ENCODE measurements around the gene HSH2D.
A peak's percentile ranks its signal among the peaks of the same experiment; 100 is the strongest.
"Not testable (repeated sequence)": the region's sequence is repeated elsewhere in the genome, so short reads cannot be mapped to it uniquely, and the experiment has no call there.

HSH2D gene

GRCh38 chr19:16161840-16162239 lies 18.4 kb downstream of the HSH2D start:
- H3K9ac ChIP-seq (ENCODE audit: low read depth, low read length), result no peak overlapping the region
- H3K36me3 ChIP-seq (ENCODE audit: control insufficient read depth, insufficient read depth, low read length), result no peaks in the 10 kb centered on the region
- H3K4me1 ChIP-seq (ENCODE audit: control insufficient read depth, insufficient read depth, low read length), result no peaks in the 10 kb centered on the region
- no peaks in the 10 kb centered on the region for H3K27me3 ChIP-seq (ENCODE audit: control insufficient read depth, insufficient read depth, low read length)
- no peaks in the 10 kb centered on the region for H3K9me3 ChIP-seq (ENCODE audit: control insufficient read depth, insufficient read depth, low read length)
- no peak overlapping the region for H3K4me3 ChIP-seq (ENCODE audit: low read depth, low read length)

GRCh38 chr19:16164222-16164890 lies 20.9 kb downstream of the HSH2D start:
- H3K27me3 ChIP-seq (ENCODE audit: control insufficient read depth, insufficient read depth, low read length), result no peaks in the 10 kb centered on the region
- H3K4me1 ChIP-seq (ENCODE audit: control insufficient read depth, insufficient read depth, low read length), result no peaks in the 10 kb centered on the region

GRCh38 chr19:16166417-16166816 lies 22.9 kb downstream of the HSH2D start:
- H3K4me3 ChIP-seq (ENCODE audit: low read depth, low read length), result no peak overlapping the region
- no peaks in the 10 kb centered on the region for H3K4me1 ChIP-seq (ENCODE audit: control insufficient read depth, insufficient read depth, low read length)
- no peaks in the 10 kb centered on the region for H3K27me3 ChIP-seq (ENCODE audit: control insufficient read depth, insufficient read depth, low read length)
- H3K9ac ChIP-seq (ENCODE audit: low read depth, low read length), result no peak overlapping the region
- no peaks in the 10 kb centered on the region for H3K9me3 ChIP-seq (ENCODE audit: control insufficient read depth, insufficient read depth, low read length)
- H3K36me3 ChIP-seq (ENCODE audit: control insufficient read depth, insufficient read depth, low read length), result no peaks in the 10 kb centered on the region

More at GRCh38 chr19:16164222-16164890, 20.9 kb downstream of the HSH2D start:
- Histone ChIP-seq H3K9me3 (ENCODE audit: control insufficient read depth, insufficient read depth, low read length) (no peaks in the 10 kb centered on the region), H3K9ac (ENCODE audit: low read depth, low read length) (no peak overlapping the region), H3K36me3 (ENCODE audit: control insufficient read depth, insufficient read depth, low read length) (no peaks in the 10 kb centered on the region), H3K4me3 (ENCODE audit: low read depth, low read length) (no peak overlapping the region)

- no peaks in the 10 kb centered on the region for H3K27me3 ChIP-seq (ENCODE audit: control insufficient read depth, insufficient read depth, low read length)
- no peaks in the 10 kb centered on the region for H3K36me3 ChIP-seq (ENCODE audit: control insufficient read depth, insufficient read depth, low read length)
- no peak overlapping the region for H3K4me3 ChIP-seq (ENCODE audit: low read depth, low read length)
- H3K9me3 ChIP-seq (ENCODE audit: control insufficient read depth, insufficient read depth, low read length), result no peaks in the 10 kb centered on the region
- no peaks in the 10 kb centered on the region for H3K4me1 ChIP-seq (ENCODE audit: control insufficient read depth, insufficient read depth, low read length)
- H3K9ac ChIP-seq (ENCODE audit: low read depth, low read length), result no peak overlapping the region
Observed at GRCh38 chr19:16167055-16167454, 23.6 kb downstream of the HSH2D start.

- Histone ChIP-seq H3K4me1 (ENCODE audit: control insufficient read depth, insufficient read depth, low read length) (no peaks in the 10 kb centered on the region), H3K36me3 (ENCODE audit: control insufficient read depth, insufficient read depth, low read length) (no peaks in the 10 kb centered on the region), H3K27me3 (ENCODE audit: control insufficient read depth, insufficient read depth, low read length) (no peaks in the 10 kb centered on the region), H3K9ac (ENCODE audit: low read depth, low read length) (no peak overlapping the region), H3K4me3 (ENCODE audit: low read depth, low read length) (no peak overlapping the region), H3K9me3 (ENCODE audit: control insufficient read depth, insufficient read depth, low read length) (no peaks in the 10 kb centered on the region)
Observed at GRCh38 chr19:16168465-16169081, 25.1 kb downstream of the HSH2D start.

GRCh38 chr19:16170134-16170533 lies 26.6 kb downstream of the HSH2D start:
- H3K4me3 ChIP-seq (ENCODE audit: low read depth, low read length), result no peak overlapping the region
- no peaks in the 10 kb centered on the region for H3K9me3 ChIP-seq (ENCODE audit: control insufficient read depth, insufficient read depth, low read length)
- no peaks in the 10 kb centered on the region for H3K27me3 ChIP-seq (ENCODE audit: control insufficient read depth, insufficient read depth, low read length)
- H3K4me1 ChIP-seq (ENCODE audit: control insufficient read depth, insufficient read depth, low read length), result no peaks in the 10 kb centered on the region
- no peak overlapping the region for H3K9ac ChIP-seq (ENCODE audit: low read depth, low read length)
- no peaks in the 10 kb centered on the region for H3K36me3 ChIP-seq (ENCODE audit: control insufficient read depth, insufficient read depth, low read length)

GRCh38 chr19:16175954-16176353 lies 32.5 kb downstream of the HSH2D start:
- no peaks in the 10 kb centered on the region for H3K9me3 ChIP-seq (ENCODE audit: control insufficient read depth, insufficient read depth, low read length)
- H3K9ac ChIP-seq (ENCODE audit: low read depth, low read length), result no peak overlapping the region
- H3K36me3 ChIP-seq (ENCODE audit: control insufficient read depth, insufficient read depth, low read length), result no peaks in the 10 kb centered on the region
- H3K4me1 ChIP-seq (ENCODE audit: control insufficient read depth, insufficient read depth, low read length), result no peaks in the 10 kb centered on the region
- no peaks in the 10 kb centered on the region for H3K27me3 ChIP-seq (ENCODE audit: control insufficient read depth, insufficient read depth, low read length)
- H3K4me3 ChIP-seq (ENCODE audit: low read depth, low read length), result no peak overlapping the region

- not testable (repeated sequence) for H3K4me1 ChIP-seq (ENCODE audit: control insufficient read depth, insufficient read depth, low read length); H3K9ac ChIP-seq (ENCODE audit: low read depth, low read length); H3K36me3 ChIP-seq (ENCODE audit: control insufficient read depth, insufficient read depth, low read length); H3K27me3 ChIP-seq (ENCODE audit: control insufficient read depth, insufficient read depth, low read length); H3K9me3 ChIP-seq (ENCODE audit: control insufficient read depth, insufficient read depth, low read length); H3K4me3 ChIP-seq (ENCODE audit: low read depth, low read length)
Observed at GRCh38 chr19:16178866-16179265, 35.4 kb downstream of the HSH2D start.

GRCh38 chr19:16180611-16181010 lies 37.1 kb downstream of the HSH2D start:
- Histone ChIP-seq H3K27me3 (ENCODE audit: control insufficient read depth, insufficient read depth, low read length) (no peaks in the 10 kb centered on the region), H3K4me3 (ENCODE audit: low read depth, low read length) (no peak overlapping the region), H3K36me3 (ENCODE audit: control insufficient read depth, insufficient read depth, low read length) (no peaks in the 10 kb centered on the region), H3K9me3 (ENCODE audit: control insufficient read depth, insufficient read depth, low read length) (no peaks in the 10 kb centered on the region), H3K9ac (ENCODE audit: low read depth, low read length) (no peak overlapping the region), H3K4me1 (ENCODE audit: control insufficient read depth, insufficient read depth, low read length) (no peaks in the 10 kb centered on the region)

- H3K9me3 ChIP-seq (ENCODE audit: control insufficient read depth, insufficient read depth, low read length), result no peaks in the 10 kb centered on the region
- peak overlapping the region; percentile 96 for H3K4me3 ChIP-seq (ENCODE audit: low read depth, low read length)
- peaks cover 11% of the 10 kb centered on the region for H3K36me3 ChIP-seq (ENCODE audit: control insufficient read depth, insufficient read depth, low read length)
- H3K9ac ChIP-seq (ENCODE audit: low read depth, low read length), result no peak overlapping the region
- H3K27me3 ChIP-seq (ENCODE audit: control insufficient read depth, insufficient read depth, low read length), result no peaks in the 10 kb centered on the region
- H3K4me1 ChIP-seq (ENCODE audit: control insufficient read depth, insufficient read depth, low read length), result peaks cover 3% of the 10 kb centered on the region
Observed at GRCh38 chr19:16184665-16185122, 41.2 kb downstream of the HSH2D start.

- no peaks in the 10 kb centered on the region for H3K9me3 ChIP-seq (ENCODE audit: control insufficient read depth, insufficient read depth, low read length)
- peaks cover 3% of the 10 kb centered on the region for H3K4me1 ChIP-seq (ENCODE audit: control insufficient read depth, insufficient read depth, low read length)
- peak within 1 kb of the TSS; percentile 96 for H3K9ac ChIP-seq (ENCODE audit: low read depth, low read length)
- no peaks in the 10 kb centered on the region for H3K27me3 ChIP-seq (ENCODE audit: control insufficient read depth, insufficient read depth, low read length)
- H3K4me3 ChIP-seq (ENCODE audit: low read depth, low read length), result peak within 1 kb of the TSS; percentile 96
- H3K36me3 ChIP-seq (ENCODE audit: control insufficient read depth, insufficient read depth, low read length), result peaks cover 14% of the 10 kb centered on the region
Observed at GRCh38 chr19:16185123-16185767, 41.8 kb downstream of the HSH2D start, which contains the start of gene FAM32A. TSS of gene FAM32A (plus strand) at chr19:16185410. CDS start at chr19:16185443, 33 bp downstream.

GRCh38 chr19:16185768-16186123 lies 42.3 kb downstream of the HSH2D start:
- Histone ChIP-seq H3K4me3 (ENCODE audit: low read depth, low read length) (peak overlapping the region; percentile 96), H3K27me3 (ENCODE audit: control insufficient read depth, insufficient read depth, low read length) (no peaks in the 10 kb centered on the region), H3K9ac (ENCODE audit: low read depth, low read length) (peak overlapping the region; percentile 96), H3K4me1 (ENCODE audit: control insufficient read depth, insufficient read depth, low read length) (peaks cover 3% of the 10 kb centered on the region), H3K9me3 (ENCODE audit: control insufficient read depth, insufficient read depth, low read length) (no peaks in the 10 kb centered on the region), H3K36me3 (ENCODE audit: control insufficient read depth, insufficient read depth, low read length) (peaks cover 19% of the 10 kb centered on the region)

Measured in iPS-15b (cell line).